TTC549 (cell line): Measurements from ENCODE around the gene FLII.

Source experiments
- FAIRE-seq: peaks from 2 replicates; lab custom pipeline; 2012; peaks lifted over from hg19 to GRCh38; lab: Jason Lieb, UNC

FLII gene

DNA sequence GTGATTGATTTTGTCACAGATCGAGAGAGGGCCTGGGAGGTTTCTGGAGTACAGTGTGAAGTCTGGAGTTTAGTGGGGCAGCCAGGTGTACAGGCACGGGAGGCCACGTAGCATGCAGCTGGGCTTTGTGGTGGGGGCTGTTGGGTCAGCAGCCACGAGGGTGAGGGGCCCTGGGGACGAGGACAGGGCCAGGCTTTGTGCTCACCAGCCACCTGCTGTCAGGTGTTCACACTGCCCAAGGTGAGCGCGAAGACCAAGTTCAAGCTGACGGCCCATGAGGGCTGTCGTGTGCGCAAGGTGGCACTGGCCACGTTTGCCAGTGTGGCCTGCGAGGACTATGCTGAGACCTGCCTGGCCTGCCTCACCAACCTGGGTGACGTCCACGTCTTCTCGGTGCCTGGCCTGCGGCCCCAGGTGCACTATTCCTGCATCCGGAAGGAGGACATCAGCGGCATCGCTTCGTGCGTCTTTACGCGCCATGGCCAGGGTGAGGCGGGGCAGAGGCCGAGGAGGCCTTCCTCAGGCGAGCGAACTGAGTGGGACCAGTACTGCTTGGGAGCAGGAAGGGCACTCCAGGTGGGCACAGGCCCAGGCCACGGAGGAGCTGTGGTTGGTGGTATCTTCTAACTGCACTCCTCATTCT, 17.2 kb downstream of the FLII start:
- FAIRE-seq, result no peak

DNA sequence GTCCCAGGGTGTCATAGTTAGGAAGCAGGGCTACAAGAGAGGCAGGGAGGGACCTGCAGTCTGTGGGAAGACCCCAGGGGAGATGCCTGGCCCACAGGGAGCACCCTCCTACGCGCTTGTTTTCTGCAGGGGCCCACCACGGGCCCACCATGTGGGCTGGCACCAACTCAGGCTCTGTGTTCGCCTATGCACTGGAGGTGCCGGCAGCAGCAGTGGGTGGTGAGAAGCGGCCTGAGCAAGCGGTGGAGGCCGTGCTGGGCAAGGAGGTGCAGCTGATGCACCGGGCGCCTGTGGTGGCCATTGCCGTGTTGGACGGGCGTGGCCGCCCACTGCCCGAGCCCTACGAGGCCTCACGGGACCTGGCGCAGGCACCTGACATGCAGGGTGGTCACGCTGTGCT, 18.1 kb downstream of the FLII start:
- FAIRE-seq, result no peak

DNA sequence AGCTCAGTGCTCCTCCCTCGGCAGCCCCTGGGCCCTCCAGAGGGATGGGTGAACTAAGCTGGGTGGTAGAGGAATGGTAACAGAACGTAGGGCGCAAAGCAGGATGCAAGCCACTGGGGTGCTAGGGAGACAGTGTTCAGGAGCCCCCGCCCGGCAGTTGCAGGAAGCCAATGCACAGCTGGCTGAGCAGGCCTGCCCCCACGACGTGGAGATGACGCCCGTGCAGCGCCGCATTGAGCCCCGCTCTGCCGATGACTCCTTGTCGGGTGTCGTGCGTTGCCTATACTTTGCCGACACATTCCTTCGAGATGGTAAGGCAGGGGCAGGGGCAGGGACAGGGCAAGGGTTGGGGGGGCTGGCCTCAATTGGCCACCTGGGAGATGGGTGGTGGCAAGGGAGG, 20.2 kb downstream of the FLII start:
- FAIRE-seq, result no peak

- no peak for FAIRE-seq
These were observed 21.1 kb downstream of the FLII start for GRCh38 chr17:18237461-18237860.

- FAIRE-seq, result no peak
These were observed 22.0 kb downstream of the FLII start for GRCh38 chr17:18236494-18236893.

- no peak for FAIRE-seq
These were observed 22.7 kb downstream of the FLII start for GRCh38 chr17:18235743-18236256.

DNA sequence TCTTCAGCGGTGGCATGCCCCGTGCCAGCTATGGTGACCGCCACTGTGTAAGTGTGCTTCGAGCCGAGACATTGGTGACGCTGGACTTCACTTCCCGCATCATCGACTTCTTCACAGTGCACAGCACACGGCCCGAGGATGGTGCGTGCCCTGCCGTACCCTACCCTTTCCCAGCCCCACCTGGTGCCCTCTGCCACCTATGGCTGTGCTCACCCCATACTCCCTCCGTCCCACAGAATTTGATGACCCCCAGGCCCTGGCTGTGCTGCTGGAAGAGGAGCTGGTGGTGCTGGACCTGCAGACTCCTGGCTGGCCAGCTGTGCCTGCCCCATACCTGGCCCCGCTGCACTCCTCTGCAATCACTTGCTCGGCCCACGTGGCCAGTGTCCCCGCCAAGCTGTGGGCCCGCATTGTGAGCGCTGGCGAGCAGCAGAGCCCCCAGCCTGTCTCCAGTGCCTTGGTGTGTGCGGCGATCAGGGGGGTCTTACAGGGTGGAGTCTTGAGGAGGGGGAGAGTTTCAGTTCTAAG, 23.6 kb downstream of the FLII start:
- FAIRE-seq, result no peak

DNA sequence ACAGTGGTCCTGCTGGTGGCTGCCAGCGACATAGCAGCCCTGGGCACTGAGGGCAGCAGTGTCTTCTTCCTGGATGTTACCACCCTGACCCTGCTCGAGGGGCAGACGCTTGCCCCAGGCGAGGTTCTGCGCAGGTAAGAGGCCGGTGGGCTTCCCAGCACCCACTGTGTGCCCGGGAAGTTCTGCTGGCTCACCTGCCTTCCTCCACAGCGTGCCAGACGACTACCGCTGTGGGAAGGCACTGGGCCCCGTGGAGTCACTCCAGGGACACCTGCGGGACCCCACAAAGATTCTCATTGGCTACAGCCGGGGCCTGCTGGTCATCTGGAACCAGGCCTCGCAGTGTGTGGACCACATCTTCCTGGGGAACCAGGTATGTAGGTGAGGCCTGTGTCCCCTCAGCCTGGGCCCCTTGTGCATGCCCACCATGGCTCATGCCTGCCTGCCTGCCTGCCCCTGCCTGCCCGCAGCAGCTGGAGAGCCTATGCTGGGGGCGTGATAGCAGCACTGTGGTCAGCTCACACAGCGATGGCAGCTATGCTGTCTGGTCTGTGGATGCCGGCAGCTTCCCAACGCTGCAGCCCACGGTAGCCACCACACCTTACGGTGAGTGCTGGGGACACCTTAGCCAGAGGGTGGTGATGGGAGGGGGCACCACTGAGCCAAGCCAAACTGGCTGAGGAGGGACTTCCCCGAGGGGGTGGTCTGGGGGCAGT, 24.6 kb downstream of the FLII start:
- no peak for FAIRE-seq

DNA sequence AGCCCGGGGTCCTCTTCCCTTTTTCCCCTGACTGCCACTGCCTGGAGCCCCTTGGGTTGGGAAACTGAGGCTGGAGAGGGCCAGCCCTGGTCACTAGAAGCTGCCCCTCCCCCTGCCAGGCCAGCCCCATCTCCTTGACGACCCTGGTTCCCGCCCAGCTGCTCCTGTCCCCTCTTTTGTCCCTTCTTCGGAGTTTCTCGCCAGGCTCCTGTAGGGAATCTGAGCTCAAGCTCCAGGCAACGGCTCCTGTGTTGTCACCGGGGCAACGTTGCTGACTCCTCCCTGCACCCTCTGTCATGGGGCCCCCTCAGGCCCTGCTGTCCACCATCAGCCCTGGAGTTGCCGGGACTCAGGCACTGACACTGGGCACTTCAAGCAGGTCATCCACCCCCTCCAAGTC, 27.4 kb downstream of the FLII start:
- no peak for FAIRE-seq

GRCh38 chr17:18230288-18231141, 28.0 kb downstream of the FLII start:
- no peak for FAIRE-seq

- FAIRE-seq, result no peak
These were observed 28.8 kb downstream of the FLII start for GRCh38 chr17:18229771-18230170.

DNA sequence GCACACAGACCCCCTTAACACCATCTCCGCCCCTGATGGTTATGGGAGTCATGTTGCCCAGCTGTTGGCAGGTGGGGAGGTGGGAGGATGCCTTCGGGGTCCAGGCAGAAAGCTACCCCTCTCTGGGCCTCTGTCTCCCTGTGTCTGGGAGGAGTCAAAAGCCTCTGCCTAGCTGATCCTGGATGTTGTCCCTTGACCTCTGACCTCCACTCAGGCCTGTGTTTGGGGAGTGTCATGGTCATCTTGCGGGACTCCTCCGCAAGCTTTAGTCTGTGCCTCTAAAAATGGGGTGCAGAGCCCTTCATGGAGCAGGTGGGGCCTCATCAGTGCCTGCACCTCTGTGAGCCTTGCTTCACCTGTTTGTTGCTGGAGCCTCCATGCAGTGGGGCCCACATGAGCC, 29.3 kb downstream of the FLII start:
- no peak for FAIRE-seq

GRCh38 chr17:18228176-18228682, 30.3 kb downstream of the FLII start:
- no peak for FAIRE-seq

GRCh38 chr17:18227635-18228034, 30.9 kb downstream of the FLII start:
- no peak for FAIRE-seq

DNA sequence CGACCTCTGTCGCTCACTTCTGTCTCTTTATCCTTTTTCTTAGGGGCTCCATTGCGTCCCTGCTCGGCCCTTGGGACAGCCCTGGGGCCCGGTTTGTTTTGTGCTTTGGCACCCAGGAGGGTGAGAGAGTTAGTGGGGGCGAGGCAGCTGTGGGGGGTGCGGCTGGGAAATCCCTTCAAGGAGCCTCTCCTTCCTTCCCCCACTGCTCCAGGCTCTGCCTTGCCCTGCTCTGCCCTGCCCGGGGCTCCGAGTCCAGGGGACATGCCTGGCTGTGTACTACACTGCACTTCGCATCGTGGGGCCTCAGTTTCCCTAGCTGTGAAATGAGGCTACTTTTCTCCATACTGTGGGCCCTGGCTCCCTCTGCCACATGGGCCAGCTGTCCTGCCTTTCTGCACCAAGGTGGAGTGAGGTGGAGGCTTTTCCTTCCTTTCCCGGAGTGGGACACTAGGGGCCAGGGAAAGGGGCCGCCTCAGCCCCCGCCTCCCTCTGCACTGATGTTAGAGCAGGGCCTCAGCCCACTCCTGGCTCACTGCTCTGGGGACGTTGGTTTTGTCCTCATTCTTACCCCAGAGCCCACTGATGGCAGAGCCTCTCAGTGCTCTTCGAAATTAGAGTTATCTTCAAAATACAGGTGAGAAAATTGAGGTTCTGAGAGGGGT, 32.1 kb downstream of the FLII start:
- FAIRE-seq, result no peak

DNA sequence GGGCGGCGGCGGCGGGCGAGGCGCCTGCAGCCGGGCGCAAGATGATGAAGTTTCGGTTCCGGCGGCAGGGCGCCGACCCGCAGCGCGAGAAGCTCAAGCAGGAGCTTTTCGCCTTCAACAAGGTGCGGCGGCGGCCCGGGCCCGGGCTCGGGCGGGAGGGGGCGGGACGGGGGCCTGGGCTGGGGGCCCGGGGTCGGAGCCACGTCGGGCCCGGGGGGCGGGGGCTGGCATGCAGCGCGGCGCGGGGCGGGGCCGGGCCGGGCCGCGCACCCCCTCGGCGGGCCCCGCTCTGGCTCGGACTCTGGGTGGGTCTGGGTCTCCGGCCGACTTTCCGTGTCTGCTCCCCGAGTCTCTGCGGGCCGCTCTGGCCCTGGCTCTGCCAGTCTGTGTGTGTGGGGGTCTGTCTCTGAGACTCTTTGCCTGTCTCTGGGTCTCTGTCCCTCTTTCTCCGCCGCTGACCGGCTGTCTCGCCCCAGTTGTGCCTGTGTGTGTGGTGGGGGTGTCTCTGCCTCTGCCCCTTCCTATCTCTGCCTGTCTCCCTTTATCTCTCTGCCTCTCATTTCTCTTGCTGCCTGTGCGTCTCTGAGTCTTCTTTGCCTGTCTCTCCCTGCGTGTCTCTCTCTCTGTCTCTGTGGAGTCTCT, 32.8 kb downstream of the FLII start:
- FAIRE-seq, result no peak

- no peak for FAIRE-seq
These were observed 33.4 kb downstream of the FLII start, which contains the start of gene LLGL1 for GRCh38 chr17:18225121-18225641. LLGL1 (plus strand) TSS chr17:18225635; CDS start chr17:18225683, 48 bp downstream.

DNA sequence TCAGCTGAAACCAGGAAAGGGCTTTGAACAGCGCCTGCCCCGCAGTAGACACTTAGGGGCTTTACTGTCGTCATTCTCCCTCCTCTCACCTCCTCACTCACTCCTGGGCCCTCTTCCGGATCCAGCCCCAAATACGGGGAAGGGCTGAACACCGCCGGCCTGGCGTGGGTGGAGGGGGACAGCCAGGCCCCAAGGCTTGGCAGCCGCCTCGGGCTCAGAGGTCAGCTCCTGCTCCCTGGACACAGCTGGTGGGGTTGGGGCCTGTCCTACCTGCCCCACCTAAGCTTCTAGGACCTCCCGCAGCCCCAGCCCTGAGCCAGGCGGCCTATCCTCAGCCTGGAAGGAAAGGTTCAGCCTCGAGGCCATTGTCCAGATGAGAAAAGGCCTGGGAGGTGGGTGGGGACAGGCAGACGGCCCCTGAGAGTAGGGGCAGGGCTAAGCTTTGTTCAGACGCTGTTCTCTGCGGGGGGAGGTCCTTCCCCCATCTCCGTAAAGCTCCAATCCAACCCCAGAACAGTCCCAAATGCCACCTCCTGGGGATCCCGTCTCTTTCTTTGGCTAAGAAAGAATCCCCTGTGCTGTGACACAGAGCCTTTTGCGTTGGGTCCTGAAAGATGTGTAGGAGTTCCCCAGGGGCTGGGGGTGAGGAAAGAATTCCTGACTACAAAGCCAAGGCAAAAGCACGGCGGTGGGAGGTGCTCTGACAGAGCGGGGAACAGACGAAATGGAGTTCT, 34.0 kb downstream of the FLII start:
- FAIRE-seq, result peak; percentile 76

- FAIRE-seq, result no peak
These were observed 34.5 kb downstream of the FLII start for GRCh38 chr17:18224053-18224386.

DNA sequence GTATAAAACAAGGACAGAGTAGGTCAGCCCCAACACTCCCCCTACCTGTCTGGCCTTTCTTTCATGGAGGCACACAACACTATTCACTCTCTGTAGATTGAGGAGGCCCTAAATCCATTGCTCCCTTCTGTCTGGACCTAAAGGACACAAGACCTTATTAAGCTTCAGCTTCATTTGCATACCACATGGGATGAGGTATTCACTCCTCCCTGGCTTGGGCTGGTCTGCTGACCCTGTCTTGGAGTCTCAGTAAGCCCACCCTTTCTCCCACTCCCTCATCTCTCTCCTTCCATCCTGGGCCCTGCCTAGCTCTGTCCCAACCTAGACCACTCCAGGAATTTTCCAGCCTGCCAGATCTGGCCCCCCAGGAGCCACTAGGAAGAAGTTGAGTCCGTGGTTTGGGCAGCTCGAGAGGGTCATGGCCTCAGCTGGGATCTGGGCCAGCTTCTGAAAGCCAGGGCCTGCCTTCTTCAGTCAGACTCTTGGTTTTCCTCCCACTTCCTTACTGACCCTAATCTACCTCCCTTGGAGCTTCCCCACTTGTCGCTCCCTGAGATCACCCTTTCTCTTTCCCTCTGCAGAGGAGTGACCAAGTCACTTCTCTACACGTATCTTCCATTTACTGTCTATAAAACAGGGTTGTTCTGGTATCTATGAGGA, 39.7 kb downstream of the FLII start:
- FAIRE-seq, result no peak
